Right atrium auricular region (tissue), 2 donors: ENCODE measurements around the gene ALG5. TPM values are rescaled to one million over a fixed set of nuclear protein-coding genes. Genes with fewer than 3 reads are reported as not detected.

ENCODE experiments used
- DNase-seq: peaks from one replicate; pipeline ENCODE4 v3.0.0-alpha.2; 2019; ENCODE audit warnings: low spot score
- H3K27ac ChIP-seq, 2 donors: fragments of 200-600 bp; sonication (generic); 1 replicate in 1 of 2; 2 replicates in 1 of 2; pipeline ENCODE4 v1.5.1; 2016 to 2019
- H3K27me3 ChIP-seq, 2 donors: fragments of 200-600 bp; sonication (generic); one replicate each; pipeline versions ENCODE4 v1.5.1 to v1.6.0; 2017 to 2019
- H3K36me3 ChIP-seq: fragments of 200-600 bp; sonication (generic); one replicate; pipeline ENCODE4 v1.5.1; 2016
- H3K4me1 ChIP-seq, 2 donors: fragments of 200-600 bp; sonication (generic); one replicate each; pipeline versions ENCODE4 v1.5.1 to v1.6.0; 2017 to 2019
- H3K4me3 ChIP-seq, 2 donors: fragments of 200-600 bp; sonication (generic); 1 replicate in 1 of 2; 2 replicates in 1 of 2; pipeline ENCODE4 v1.5.1; 2017 to 2019; ENCODE audit warnings: mild to moderate bottlenecking in 1 of 2, moderate library complexity in 1 of 2
- H3K9me3 ChIP-seq, 2 donors: fragments of 200-600 bp; sonication (generic); one replicate each; pipeline ENCODE4 v1.5.1; 2019
- total RNA-seq, 2 donors: library from RNA; depleted of rRNA; stranded (reverse); fragments of >200 nt; gene quantifications; one replicate each; pipeline ENCODE4 v1.1.0, GENCODE V29; 2016
- TF ChIP-seq, protein P1 (sequence below), 2 donors: fragments of 200-600 bp; sonication (generic); IDR thresholded peaks; one replicate each; pipeline ENCODE4 v1.5.1; 2019; ENCODE audit warnings: antibody characterized with exemption in 2 of 2

Gene ALG5, protein sequence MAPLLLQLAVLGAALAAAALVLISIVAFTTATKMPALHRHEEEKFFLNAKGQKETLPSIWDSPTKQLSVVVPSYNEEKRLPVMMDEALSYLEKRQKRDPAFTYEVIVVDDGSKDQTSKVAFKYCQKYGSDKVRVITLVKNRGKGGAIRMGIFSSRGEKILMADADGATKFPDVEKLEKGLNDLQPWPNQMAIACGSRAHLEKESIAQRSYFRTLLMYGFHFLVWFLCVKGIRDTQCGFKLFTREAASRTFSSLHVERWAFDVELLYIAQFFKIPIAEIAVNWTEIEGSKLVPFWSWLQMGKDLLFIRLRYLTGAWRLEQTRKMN
- total RNA-seq, result 10 to 100 TPM; 15.4 to 17.0 TPM

DNA sequence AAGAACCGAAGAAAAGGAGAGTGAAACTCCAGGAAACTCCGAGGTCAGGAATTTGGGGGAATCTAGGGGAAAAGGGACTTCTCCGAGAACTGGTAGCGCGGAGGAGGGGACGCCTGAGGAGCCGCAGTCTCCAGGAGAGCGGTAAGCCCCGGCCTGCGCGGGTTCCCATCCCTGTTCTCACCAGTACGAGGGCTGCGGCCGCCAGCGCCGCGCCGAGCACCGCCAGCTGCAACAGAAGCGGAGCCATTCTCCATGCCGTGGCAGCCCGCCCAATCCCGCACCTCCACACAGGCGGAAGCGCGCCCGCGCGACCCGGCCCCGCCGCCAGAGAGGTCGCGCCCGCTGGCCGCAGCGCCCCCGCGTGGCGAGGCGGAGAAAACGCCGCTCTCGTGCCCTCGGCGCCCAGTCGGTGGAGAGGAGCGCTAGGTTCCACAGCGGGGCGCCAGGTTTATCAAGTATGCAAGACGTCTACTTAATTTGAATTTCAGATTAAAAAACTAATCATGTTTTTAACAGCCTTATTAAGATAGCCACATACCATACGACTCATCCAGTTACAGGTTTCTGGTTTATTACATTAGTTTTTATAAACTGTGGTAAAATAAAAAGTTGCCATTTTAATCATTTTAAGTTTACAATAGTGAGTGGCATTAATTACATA lies at the start of gene ALG5:
ALG5 (minus strand) TSS at position 287 of the 661 bp plus-strand sequence; CDS start at position 247, 40 bp downstream.
- no peaks in the 10 kb centered on the region for H3K27me3 ChIP-seq
- peak; percentile 83 for DNase-seq
- peak within 1 kb of the TSS; percentile 91 to 93 for H3K27ac ChIP-seq

DNA sequence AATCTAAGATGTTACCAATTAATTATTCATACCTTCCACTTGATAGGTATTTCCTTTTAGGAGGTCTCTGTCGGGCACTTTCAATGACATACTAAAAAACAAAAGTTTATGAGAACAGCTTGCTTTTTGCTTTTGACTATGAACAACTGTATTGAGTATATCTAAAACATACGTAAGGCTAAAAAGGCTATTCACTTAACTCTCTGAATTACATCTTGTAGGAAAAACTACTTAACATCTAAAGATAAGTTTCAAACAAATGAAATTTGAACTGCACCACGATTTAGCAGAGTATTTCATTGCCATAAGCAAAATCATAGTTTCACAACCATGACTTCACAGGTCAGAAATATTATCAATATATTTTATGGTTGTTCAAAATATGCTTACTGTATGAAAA lies 48.7 kb upstream of the ALG5 start:
- Histone ChIP-seq H3K9me3 (no peaks in the 10 kb centered on the region), H3K27ac (no peak overlapping the region), H3K27me3 (no peaks in the 10 kb centered on the region), H3K4me3 (no peak overlapping the region), H3K36me3 (peaks cover 29% of the 10 kb centered on the region), H3K4me1 (no peaks in the 10 kb centered on the region)
- TF ChIP-seq, protein P1, sequence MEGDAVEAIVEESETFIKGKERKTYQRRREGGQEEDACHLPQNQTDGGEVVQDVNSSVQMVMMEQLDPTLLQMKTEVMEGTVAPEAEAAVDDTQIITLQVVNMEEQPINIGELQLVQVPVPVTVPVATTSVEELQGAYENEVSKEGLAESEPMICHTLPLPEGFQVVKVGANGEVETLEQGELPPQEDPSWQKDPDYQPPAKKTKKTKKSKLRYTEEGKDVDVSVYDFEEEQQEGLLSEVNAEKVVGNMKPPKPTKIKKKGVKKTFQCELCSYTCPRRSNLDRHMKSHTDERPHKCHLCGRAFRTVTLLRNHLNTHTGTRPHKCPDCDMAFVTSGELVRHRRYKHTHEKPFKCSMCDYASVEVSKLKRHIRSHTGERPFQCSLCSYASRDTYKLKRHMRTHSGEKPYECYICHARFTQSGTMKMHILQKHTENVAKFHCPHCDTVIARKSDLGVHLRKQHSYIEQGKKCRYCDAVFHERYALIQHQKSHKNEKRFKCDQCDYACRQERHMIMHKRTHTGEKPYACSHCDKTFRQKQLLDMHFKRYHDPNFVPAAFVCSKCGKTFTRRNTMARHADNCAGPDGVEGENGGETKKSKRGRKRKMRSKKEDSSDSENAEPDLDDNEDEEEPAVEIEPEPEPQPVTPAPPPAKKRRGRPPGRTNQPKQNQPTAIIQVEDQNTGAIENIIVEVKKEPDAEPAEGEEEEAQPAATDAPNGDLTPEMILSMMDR (IDR thresholded peaks at IDR 0.05), result no peak
- no peak for DNase-seq

More for the DNA sequence above, at the start of gene ALG5:
- TF ChIP-seq, protein P1 (IDR thresholded peaks at IDR 0.05), result peak; percentile 97 to 99
- Histone ChIP-seq H3K36me3 (peaks cover 21% of the 10 kb centered on the region), H3K4me1 (peaks cover 0 to 21% of the 10 kb centered on the region in 2 donors), H3K9me3 (no peaks in the 10 kb centered on the region), H3K4me3 (peak within 1 kb of the TSS; percentile 86 to 98)

DNA sequence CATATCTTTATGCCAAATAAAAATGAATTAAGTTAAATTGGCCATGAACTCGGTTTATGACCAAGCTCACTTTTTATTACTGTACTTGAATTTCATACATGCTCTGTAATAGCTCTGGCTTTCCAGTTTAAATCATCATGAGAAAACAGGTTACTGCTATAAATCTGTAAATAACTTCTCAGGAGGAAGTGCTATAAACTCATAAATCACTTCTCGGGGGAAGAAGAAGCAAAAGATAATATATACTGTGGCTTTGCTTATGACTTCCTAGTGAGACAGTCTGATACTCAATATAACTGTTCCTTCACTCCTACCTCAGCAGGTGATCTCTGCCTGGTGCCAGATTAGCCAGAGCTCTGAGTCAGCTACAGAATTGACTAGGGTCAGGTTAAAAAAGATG lies 47.9 kb upstream of the ALG5 start:
- no peak overlapping the region for H3K4me3 ChIP-seq
- H3K27me3 ChIP-seq, result no peaks in the 10 kb centered on the region
- H3K9me3 ChIP-seq, result no peaks in the 10 kb centered on the region
- TF ChIP-seq, protein P1 (IDR thresholded peaks at IDR 0.05), result no peak
- DNase-seq, result no peak
- H3K4me1 ChIP-seq, result no peaks in the 10 kb centered on the region
- H3K27ac ChIP-seq, result no peak overlapping the region
- H3K36me3 ChIP-seq, result peaks cover 37% of the 10 kb centered on the region

DNA sequence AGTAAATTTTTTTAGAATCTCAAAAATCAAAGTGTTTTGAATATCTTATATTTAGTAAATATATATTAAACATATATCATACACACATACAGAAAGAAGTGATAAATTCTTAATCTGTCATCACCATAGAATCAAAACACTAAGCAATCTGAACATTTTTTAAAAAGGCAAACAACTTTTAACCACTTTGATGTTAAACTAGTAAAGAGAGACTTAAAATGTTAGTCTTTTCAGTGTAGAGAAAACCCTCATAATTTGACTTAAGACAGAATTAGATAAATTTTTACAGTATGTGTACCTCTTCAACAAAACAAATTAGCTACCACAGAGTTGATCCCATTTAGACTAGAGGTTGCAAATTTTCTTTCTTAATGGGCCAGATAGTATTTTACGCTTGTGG lies 46.9 kb upstream of the ALG5 start:
- Histone ChIP-seq H3K4me3 (no peak overlapping the region), H3K27ac (no peak overlapping the region), H3K36me3 (peaks cover 45% of the 10 kb centered on the region), H3K27me3 (no peaks in the 10 kb centered on the region), H3K4me1 (no peaks in the 10 kb centered on the region), H3K9me3 (no peaks in the 10 kb centered on the region)
- no peak for DNase-seq
- TF ChIP-seq, protein P1 (IDR thresholded peaks at IDR 0.05), result no peak

GRCh38 chr13:37040789-37041188 lies 41.6 kb upstream of the ALG5 start:
- TF ChIP-seq, protein P1 (IDR thresholded peaks at IDR 0.05), result no peak
- peaks cover 73% of the 10 kb centered on the region for H3K36me3 ChIP-seq
- no peak overlapping the region for H3K27ac ChIP-seq
- H3K9me3 ChIP-seq, result no peaks in the 10 kb centered on the region
- no peaks in the 10 kb centered on the region for H3K27me3 ChIP-seq
- H3K4me1 ChIP-seq, result peaks cover 0 to 5% of the 10 kb centered on the region in 2 donors
- no peak overlapping the region for H3K4me3 ChIP-seq
- no peak for DNase-seq
